COR-L47 (cell line): ENCODE results near the gene SARNP.
A peak's percentile ranks its signal among the peaks of the same experiment; 100 is the strongest.
"Not testable (repeated sequence)": the region's sequence is repeated elsewhere in the genome, so short reads cannot be mapped to it uniquely, and the experiment has no call there.

Source experiments
- DNase-seq: peaks from one replicate; lab custom pipeline; 2025; lab: John Stamatoyannopoulos, UW

The SARNP gene, protein sequence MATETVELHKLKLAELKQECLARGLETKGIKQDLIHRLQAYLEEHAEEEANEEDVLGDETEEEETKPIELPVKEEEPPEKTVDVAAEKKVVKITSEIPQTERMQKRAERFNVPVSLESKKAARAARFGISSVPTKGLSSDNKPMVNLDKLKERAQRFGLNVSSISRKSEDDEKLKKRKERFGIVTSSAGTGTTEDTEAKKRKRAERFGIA

DNA sequence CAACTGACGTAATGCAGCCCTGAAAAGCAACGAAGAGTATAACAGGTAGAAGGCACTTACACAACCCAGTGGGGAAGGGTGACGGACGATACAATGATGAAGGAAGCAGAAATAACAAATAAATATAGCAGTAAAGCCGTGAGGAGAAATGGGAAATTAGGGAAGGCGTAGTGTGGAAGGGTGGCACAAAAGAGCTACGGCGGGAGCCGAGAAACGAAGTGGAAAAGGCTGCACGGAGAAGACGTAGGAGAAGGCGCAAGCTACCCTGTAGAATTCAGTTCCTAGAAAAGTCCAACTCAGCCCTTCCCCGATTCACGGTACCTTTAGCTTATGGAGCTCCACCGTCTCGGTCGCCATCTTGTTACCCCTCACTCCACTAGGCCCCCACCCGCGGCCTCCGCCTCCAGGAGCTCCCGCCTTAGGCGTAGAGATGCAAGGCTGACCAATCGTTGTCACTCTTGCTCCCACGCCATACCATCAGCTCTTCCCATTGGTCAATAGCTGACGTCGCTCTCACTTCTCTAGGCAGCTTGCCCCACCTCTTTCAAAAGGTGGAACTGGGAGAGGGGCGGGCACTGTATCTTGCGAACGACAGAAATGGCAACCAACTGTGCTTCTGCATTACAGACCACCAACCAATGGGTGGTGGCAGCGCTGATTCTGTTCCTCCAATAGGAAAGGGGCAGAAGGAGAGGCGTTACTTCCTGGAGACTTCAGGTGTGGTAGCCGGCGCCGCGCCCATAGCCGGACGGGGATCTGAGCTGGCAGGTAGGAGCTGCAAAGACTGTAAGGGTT, at the start of gene SARNP, which contains the start of gene ORMDL2:
Gene SARNP, minus strand, starts transcription at position 380 of the 795 bp plus-strand sequence. Its CDS starts 23 bp downstream, at position 357.
Gene ORMDL2, plus strand, starts transcription at position 697 of the 795 bp plus-strand sequence. CDS start 959 bp downstream, outside the sequence.
- peak; percentile 99 for DNase-seq

DNA sequence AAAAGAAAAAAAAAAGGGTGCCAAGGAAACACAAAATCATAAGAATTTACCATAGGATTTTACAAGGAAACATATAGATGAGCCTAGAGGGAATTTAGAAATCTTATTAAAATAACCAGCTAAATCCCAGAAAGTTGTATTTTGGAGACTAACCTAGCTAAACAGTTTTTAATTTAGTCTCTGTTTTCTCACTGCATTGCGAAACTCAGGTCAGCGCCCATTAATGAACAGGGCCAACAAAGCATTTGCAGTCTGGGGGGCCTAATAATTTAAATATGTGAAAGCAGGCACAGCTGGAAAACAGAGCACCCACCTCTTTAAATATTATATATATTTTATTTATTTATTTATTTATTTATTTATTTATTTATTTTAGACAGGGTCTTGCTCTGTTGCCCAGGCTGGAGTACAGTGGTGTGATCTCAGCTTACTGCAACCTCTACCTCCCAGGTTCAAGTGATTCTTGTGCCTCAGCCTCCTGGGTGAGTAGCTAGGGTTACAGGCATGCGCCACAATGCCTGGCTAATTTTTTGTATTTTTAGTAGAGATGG, 49.0 kb upstream of the SARNP start:
- DNase-seq: not testable (repeated sequence)

- DNase-seq: no peak
Observed at GRCh38 chr12:55865327-55865726, 47.8 kb upstream of the SARNP start.

DNA sequence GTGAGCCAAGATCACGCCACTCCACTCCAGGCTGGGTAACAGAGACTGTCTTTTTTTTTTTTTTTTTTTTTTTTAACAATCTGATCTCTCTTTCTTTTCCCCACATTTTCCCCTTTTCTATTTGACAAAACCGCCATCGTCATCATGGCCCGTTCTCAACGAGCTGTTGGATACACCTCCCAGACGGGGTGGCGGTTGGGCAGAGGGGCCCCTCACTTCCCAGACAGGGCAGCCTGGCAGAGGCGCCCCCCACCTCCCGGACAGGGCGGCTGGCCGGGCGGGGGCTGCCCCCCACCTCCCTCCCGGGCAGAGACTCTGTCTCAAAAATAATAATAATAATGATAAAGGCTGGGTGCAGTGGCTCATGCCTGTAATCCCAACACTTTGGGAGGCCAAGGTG, 45.4 kb upstream of the SARNP start:
- not testable (repeated sequence) for DNase-seq

GRCh38 chr12:55862286-55862685, 44.8 kb upstream of the SARNP start:
- no peak for DNase-seq

DNA sequence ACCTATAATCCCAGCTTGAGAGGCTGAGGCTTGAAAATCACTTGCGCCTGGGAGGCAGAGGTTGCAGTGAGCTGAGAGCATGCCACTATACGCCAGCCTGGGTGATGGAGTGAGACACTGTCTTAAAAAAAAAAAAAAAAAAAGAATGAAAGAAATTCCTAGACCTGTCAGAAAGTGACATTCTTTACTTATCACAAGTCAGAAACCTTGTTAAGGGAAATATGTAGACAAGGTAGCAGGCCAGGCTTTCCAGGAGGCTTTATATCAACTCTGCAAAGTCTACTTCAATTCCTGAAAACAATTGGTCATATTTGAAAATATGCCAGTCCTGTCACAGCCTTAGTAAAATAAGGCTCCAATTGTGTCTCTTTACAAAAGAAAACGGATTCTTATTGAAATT, 44.3 kb upstream of the SARNP start:
- DNase-seq: no peak

- DNase-seq: no peak
Observed at GRCh38 chr12:55861396-55861795, 43.9 kb upstream of the SARNP start.

- DNase-seq: no peak
Observed at GRCh38 chr12:55852740-55853139, 35.2 kb upstream of the SARNP start.

- DNase-seq: no peak
Observed at GRCh38 chr12:55850893-55851292, 33.4 kb upstream of the SARNP start.

GRCh38 chr12:55850401-55850800, 32.9 kb upstream of the SARNP start:
- no peak for DNase-seq

- no peak for DNase-seq
Observed at GRCh38 chr12:55849616-55850343, 32.3 kb upstream of the SARNP start.

DNA sequence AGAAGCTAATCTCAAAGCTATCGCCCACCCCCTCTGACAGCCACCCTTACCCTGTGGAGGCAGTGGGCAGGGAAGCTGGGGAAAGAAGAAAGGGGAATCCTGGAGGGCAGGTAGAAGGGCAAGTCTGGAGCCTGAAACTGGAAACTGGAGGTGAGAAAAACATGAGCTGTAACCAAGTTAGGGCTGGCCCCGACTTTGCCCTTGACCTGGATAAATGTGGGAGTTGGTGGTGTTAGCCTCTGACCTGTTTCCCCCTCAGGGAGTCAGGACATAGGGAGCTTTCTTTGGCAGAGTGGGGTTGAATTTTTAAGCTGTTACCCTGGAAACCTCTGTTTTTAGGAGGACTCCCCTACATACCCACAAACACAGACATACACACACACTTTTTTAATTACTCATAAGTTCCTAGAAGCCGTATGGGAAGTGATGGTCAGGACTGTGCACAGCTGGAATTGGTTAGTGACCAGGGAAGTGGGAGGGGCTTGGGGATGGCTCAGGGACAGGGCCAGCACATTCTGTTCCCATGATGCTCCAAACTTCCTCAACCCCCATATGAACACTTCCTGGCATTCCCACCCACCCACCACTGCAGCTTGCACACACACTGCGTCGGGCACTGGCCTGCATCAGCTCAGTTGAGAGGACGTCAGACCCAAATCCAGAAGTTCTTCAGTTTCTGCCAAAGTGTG, 30.2 kb upstream of the SARNP start:
- no peak for DNase-seq

- no peak for DNase-seq
Observed at GRCh38 chr12:55847033-55847432, 29.5 kb upstream of the SARNP start.

DNA sequence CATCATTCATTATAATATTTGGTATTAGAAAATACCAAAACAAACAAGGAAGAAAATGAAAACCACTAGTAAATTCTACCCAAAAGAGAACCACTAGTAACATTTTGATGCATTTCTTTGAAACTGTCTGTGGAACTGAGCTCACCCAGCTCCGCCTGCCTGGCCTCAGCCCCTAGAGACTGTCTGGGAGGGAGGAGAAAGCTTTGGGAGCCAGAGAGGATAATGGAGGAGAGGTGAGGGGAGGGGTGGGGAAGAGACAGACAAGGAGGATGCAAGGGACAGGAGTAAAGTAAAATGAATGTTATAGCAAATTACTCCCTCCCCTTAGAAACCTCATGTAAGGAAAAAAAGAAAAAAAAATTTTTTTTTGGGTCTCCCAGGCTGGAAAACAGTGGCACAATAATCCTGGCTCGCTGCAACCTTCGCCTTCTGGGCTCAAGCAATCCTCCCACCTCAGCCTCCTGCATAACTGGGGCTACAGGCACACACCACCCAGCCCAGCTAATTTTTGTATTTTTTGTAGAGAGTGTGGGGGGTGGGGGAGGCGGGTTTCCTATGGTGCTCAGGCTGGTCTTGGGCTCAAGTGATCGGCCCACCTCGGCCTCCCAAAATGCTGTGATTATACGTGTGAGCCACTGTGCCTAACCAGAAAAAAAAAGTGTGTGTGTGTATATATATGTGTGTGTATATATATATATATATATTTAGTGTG, 28.4 kb upstream of the SARNP start:
- no peak for DNase-seq

- no peak for DNase-seq
Observed at GRCh38 chr12:55845361-55845760, 27.8 kb upstream of the SARNP start.

DNA sequence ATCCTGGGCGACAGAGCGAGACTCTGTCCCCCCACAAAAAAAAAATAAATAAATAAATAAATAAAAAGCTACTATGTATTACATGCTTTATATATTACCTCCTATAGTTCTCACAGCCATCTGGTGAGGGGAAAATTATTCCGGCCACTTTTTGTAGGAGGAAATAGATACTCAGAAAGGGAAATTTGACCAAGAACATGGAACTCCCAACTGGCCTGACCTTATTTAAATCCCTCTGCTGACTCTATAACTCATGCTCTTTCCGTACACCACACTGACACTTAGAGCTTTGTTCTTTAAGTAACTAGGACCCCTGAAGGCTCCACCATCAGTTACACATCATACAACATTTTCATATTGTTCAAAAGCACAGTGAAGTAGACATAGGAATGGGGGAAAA, 27.4 kb upstream of the SARNP start:
- no peak for DNase-seq

GRCh38 chr12:55843431-55843830, 25.9 kb upstream of the SARNP start:
- no peak for DNase-seq

GRCh38 chr12:55842681-55843429, 25.3 kb upstream of the SARNP start, which contains the start of gene MMP19:
Gene MMP19 (minus strand): TSS chr12:55842936. CDS start chr12:55842830, 106 bp downstream.
- DNase-seq: no peak

GRCh38 chr12:55840581-55841351, 23.2 kb upstream of the SARNP start:
- DNase-seq: no peak
